GM21423 (cell line): ENCODE results near the gene ZMYM3.
A peak's percentile ranks its signal among the peaks of the same experiment; 100 is the strongest.
"Not testable (repeated sequence)": the region's sequence is repeated elsewhere in the genome, so short reads cannot be mapped to it uniquely, and the experiment has no call there.

Experiments
- ATAC-seq: cut with Tn5 transposase; IDR thresholded peaks from one replicate; pipeline ENCODE4 v1.9.1; 2021; ENCODE audit warnings: mild to moderate bottlenecking, moderate library complexity; ENCODE audit not compliant: unreplicated experiment

Gene ZMYM3

DNA sequence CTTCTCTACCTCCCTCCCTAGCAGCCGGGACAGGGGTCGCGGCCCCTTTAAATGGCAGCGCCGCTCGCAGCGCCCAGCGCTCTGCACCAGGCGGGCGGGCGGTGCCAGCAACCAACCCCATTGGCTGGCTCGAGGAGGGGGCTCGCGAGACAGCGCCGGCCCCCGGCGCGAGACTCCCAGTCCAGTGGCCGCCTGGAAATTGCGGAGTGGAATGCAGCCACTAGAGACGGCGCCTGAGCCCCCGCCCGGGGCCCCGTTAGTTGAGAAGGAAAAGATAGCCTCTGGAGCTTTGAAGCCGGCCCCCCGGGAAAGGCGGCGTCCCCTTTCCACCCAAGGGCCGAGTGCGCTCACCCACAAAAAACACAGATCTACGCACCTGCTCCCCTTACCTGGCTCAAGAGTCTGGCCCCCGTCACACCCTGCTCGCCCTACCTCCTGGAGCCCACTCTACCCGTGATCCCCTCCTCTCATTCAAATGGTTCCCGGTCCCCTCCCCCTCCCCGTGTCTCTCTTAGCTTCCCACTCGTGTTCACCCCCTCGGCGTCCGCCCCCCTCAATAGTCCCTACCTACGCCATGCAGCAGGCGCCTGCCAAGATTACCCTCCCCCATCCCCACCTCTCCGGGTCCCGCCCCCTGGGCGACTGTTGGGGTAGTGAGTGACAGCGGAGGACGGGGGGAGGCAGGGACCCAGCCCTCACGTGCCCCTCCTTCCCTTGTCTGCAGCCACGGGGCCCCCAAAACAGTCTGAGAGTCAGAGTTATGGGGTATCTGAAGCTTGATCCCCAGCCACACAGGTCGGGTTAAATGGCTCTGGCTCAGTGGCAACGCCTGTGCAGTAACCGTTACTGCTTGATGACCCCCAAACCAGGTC lies at the start of gene ZMYM3:
Gene ZMYM3, minus strand, starts transcription at position 49 of the 872 bp plus-strand sequence. CDS start 885 bp downstream, outside the sequence.
- ATAC-seq = peak; percentile 78

DNA sequence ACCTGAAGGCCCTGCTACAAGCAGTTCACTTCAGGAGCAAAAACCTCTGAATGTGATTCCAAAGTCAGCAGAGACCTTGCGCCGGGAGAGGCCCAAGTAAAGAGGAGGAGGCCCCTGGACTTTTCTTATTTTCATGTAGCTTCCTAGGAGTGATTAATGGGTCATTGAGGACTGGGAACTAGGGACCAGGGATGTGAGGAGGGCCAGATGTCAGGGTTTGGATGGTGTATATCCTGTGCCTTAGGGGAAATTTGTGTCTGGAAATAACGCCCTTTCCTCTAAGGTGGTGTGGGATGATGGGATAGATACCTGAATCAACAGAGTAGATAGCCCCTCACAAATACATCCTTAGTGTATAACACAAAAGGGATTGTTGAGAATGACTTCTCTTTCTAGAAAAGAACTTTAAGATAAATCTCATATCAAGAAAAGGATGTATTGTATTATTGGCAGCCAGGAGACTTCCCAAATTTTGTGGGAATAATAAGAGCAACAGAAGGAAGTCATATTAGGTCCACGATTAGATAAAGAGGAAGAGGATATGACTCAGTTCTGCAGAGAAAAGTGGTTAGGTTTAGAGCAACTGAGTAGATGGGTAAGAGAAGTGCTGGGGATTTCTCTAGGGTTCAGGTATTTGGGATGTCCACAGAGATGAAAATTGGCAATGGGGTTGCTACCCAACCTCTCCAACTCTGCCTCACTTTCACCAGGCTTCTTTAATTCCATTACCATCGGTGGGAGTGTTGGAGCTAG lies 48.7 kb upstream of the ZMYM3 start:
- ATAC-seq = no peak

DNA sequence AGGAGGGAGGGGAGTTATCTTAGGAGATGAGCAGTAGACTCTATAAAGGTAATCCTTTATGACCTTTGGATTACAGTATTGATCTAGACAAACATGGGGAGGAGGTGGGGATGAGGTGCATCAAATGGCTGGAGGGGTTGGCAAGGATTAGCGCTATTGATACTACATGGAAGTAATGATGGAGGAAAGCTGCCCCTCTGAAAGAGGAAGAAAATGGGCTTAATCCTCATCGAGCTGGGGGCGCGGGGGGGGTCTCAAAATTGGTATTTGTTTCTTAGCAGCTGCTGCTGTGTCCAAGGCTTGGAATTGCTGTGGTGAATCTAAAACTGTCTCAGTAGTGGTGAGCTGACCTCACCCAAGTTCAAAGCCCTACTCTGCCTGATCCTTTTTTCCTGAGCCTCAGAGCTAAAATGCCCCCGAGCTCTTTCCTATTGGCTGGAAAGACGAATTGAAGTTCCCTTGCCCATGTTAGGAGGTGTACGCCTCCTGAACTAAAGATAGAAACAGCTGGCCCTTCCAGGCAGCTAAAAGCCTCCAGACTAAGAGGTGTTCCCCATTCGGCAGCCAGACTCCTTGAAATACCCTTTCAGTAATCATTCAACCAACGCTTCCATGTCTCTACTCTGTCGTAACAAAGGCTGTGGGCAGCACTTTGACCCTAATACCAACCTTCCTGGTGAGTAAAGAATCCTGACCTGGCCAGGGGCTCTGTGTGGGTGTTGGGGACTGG lies 47.4 kb upstream of the ZMYM3 start, which contains the start of gene ITGB1BP2:
Gene ITGB1BP2, plus strand, starts transcription at position 556 of the 730 bp plus-strand sequence. Its CDS starts 57 bp downstream, at position 613.
- ATAC-seq = no peak

DNA sequence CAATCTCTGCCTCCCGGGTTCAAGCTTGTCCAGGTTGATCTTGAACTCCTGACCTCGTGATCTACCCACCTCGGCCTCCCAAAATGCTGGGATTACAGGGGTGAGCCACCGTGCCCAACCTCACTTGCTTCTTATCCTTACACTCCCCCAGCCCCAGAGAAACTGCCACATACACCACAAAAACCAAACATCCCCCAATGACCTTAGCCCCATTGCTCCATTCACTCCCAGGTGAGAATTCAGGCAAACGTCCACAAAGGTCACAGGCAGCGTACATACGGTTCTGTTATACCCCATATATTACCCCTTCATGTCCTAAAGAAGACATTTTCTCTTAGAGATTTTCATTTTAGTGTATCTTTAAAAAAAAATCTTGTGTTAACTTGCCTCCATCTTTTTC lies 46.6 kb upstream of the ZMYM3 start:
- ATAC-seq = not testable (repeated sequence)

DNA sequence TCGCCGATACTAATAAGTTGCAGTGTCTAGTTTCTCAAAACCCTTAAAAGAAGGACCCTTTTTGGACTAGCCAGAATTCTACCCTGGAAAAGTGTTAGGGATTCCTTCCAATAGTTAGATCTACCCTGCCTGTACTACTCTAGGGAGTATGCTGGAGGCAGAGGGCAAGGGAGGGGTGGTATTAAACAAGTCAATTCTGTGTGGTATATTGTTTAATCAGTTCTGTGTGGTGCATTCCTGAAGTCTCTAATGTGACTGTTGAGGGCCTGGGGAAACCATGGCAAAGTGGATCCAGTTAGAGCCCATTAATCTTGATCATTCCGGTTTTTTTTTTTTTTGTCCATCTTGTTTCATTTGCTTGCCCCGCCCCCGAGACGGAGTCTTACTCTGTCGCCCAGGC lies 46.1 kb upstream of the ZMYM3 start:
- ATAC-seq = not testable (repeated sequence)

DNA sequence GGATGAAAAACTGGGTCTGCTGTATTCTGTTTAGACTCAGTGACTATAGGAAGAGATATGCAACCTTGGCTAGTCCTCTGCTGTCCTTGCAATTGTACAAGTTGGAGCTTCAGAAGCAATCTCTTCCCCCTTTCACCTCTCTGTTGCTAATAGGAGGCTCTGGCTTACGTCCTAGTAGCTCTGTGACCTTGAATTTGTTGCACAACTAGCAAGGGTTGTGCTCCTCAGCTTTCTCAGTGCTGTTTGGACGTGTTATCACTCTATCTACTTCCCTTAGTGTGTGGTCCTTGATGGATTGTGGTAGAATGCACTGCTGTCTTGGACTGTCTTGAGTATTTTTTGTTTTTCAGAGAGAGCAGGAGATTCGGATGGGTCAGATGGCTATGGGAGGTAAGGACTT lies 44.2 kb upstream of the ZMYM3 start:
- no peak for ATAC-seq

DNA sequence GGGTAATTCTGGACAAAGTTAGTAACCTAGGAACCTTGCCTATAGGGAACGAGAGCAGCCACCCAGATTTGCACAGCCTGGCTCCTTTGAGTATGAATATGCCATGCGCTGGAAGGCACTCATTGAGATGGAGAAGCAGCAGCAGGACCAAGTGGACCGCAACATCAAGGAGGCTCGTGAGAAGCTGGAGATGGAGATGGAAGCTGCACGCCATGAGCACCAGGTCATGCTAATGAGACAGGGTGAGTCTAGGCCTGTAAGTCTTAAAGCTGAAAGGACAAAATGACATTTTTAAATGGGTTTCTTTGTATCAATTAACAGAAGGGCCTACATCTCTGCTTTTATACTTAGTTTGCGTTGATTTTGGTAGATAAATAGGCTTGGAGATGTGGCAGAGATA lies 42.9 kb upstream of the ZMYM3 start:
- ATAC-seq = no peak

DNA sequence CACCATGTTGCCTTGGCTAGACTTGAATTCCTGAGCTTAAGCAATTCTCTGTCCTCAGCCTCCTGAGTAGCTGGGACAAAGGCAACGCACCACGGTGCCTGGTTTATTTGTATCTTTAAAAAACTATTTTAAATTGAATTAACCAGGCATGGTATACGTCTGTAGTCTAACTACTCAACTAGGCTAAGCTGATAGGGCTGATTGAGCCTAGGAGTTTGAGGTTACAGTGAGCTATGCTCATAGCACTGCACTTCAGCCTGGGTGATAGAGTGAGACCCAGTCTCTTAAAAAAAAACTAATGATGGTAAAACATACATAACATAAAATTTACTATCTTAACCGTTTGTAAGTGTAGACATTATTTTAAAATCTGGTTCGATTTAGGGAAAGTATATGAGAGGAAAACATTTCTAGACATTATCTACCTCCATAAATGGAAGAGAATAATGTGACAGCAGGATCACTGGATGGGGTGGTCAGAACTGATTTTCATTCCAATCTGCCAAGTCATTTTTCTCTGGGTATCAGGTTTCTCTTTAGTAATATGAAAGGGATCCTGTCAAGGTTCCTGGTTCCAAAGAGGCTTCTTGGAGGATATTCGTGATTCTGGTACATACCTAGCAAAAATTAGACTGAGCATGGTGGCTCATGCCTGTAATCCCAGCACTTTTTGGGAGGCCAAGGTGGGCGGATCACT lies 38.9 kb upstream of the ZMYM3 start:
- no peak for ATAC-seq

DNA sequence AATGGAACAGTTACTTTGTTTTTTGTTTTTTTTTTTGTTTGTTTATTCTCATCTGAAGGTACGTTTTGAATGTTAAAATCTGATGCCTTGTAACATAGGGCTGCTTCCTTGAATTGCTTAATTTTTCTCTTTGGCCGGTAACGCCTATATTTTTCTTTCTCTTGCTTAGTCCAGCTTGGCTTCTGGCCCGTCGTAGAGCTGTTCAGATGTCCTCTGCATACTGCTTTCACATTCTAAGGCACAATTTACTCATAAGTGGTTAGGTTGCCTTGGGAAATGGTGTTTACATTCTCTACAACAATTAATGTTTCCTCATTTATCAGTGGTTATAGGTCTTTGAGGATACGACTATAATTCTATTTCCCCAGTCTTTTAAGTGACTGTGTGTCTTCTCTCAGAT lies 37.4 kb upstream of the ZMYM3 start:
- no peak for ATAC-seq

DNA sequence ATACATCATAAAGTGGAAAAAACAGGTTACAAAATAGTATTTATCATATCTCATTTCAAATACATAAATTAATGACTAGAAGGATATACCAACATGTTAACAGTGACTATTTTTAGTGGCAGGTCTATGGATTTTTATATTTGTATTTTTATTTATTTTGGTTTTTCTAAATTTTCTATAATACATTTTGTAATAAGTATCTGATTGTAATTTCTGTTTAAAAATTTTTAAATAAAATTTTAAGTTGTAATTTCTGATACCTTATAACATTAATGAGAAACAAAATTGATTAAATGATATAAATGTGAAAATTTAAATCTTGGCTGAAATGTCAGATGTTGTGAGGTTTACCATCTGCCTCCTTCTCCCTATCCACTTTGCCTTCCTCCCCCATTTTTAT lies 32.0 kb upstream of the ZMYM3 start:
- no peak for ATAC-seq

DNA sequence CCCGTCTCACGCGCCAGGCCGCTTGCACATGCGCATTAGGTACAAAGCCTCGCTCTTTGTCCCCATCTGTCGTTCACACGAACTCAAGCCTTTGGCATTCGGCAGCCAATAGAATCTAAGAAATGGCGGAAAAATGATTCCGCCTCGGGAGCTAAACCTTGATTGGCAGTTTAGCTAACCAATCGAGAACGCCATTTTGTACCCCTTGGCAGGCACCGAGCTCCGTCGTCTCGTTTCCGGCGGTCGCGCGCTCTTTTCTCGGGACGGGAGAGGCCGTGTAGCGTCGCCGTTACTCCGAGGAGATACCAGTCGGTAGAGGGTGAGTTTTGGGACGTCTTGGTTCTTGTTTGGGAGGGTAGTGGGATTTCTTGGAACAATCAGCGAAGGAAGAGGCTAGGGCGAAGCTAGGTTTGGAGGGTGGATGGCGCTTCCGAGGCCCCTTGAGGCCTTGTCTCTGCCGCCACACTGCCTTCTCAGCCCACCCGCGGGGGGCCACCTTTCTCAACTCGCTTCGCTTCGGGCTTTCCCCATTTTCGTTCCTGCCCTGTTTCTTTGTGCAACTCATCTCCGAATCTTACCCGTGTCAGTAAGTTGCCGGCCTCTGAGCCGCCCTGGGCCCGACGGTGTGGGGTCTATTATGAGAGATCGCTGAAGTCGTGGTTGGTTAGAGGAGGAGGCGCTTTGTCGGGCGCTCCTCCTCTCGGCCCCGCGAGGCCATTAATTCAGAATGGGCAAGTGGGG lies 29.6 kb upstream of the ZMYM3 start, which contains the start of gene NONO:
Gene NONO, plus strand, starts transcription at position 233 of the 741 bp plus-strand sequence. CDS start 7,003 bp downstream, outside the sequence.
- peak; percentile 85 for ATAC-seq

DNA sequence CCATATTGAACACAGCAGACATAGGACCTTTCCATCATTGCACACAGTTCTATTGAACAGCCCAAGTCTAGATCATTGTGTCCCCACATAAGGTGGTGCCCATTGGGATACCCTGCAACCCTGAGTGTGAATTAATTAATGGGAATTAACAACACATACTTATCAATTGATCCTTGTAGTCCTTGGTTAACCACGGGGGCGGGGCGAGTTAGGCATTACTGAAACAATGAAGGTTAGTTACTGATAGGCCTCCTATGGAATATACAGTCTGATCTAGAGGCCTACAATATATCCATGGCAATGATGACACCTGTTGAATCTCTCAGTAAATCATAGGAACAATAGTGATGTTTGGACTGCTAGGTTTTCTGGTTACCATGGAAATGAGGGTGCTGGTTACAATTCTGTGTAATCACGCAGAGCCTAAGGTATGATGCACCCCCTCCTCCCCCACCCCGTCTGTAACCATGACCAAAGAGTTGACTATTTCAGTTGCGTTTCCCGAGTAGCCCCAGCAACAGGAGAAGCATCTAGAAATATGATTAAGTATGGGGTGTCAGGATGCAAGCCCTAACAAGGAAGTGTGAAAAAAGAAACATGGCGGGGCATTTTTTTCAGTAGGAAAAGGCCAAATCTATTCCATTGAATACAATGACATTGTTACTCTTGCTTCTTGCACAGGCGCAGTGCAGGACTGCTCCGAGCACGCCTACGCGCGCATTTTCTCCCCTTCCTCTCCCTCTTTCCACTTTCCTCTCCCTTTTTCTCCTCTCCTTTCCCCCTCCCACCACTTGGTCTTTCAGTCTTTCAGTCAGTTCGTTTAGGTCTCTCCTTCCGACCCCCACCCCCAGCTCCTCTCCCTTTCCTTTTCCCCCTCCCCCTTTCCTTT lies 28.8 kb upstream of the ZMYM3 start:
- ATAC-seq = peak; percentile 18

DNA sequence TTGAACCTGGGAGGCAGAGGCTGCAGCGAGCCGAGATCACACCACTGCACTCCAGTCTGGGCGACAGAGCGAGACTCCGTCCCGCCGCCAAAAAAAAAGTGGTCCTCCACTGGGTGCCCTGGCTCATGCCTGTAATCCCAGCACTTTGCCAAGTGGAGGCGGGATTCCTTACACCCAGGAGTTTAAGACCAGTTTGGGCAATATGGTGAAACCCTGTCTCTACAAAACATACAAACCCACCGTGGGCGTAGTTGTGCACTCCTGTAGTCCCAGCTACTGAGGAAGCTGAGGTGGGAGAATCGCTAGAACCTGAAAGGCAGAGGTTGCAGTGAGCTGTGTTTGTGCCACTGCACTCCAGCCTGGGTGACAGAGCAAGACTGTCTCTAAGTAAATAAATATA lies 27.4 kb upstream of the ZMYM3 start:
- not testable (repeated sequence) for ATAC-seq

DNA sequence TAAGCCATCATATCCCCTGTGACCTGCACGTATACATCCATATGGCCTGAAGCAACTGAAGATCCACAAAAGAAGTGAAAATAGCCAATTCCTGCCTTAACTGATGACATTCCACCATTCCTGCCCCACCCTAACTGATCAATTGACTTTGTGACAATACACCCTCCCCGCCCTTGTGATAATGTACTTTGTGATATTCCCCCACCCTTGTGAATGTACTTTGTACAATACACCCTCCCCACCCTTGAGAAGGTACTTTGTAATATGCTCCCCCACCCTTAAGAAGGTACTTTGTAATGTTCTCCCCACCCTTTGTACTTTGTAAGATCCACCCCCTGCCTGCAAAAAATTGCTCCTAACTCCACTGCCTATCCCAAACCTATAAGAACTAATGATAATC lies 18.4 kb upstream of the ZMYM3 start:
- ATAC-seq = not testable (repeated sequence)

DNA sequence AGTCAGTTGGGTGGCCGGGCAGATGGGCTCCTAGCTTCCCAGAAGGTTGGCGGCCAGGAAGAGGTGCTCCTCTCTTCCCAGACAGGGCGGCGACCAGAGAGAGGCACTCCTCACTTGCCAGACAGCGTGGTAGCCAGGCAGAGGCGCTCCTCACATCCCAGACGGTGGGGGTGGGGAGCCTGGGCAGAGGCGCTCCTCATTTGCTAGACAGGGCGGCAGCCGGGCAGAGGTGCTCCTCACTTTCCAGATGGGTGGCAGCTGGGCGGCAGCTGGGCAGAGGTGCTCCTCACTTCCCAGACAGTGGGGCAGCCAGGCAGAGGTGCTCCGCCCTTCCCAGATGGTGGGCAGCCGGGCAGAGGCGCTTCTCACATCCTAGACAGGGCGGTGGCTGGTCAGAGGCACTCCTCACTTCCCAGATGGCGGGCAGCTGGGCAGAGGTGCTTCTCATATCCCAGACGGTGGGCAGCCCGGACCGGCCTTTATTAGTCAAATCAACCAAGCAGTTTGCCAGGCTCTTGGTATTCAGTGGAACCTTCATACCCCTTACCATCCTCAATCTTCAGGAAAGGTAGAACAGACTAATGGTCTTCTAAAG lies 16.0 kb upstream of the ZMYM3 start:
- ATAC-seq = no peak

DNA sequence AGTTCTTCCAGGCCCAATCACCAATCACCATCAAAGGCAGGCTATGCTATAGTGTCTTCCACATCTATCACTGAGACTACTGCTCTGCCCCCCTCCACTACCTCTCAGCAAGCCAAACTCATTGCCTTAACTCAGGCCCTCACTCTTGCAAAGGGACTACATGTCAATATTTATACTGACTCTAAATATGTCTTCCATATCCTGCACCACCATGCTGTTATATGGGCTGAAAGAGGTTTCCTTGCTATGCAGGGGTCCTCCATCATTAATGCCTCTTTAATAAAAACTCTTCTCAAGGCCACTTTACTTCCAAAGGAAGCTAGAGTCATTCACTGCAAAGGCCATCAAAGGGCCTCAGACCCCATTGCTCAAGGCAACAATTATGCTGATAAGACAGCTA lies 14.7 kb upstream of the ZMYM3 start:
- not testable (repeated sequence) for ATAC-seq

DNA sequence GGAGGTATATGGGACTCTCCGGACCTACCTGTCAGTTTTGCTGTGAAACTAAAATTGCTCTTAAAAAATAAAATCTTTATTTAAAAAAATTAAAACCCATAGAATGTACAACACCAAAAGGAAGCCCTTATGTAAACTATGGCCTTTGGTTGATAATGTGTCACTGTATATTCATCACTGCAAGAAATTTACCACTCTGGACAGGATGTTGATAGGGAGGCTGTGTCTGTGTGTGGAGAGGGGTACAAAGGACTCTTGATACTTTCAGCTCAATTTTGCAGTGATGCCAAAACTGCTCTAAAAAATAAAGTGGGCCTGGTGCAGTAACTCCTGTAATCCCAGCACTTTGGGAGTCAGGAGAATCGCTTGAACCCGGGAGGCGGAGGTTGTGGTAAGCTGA lies 2.9 kb upstream of the ZMYM3 start:
- ATAC-seq = no peak

DNA sequence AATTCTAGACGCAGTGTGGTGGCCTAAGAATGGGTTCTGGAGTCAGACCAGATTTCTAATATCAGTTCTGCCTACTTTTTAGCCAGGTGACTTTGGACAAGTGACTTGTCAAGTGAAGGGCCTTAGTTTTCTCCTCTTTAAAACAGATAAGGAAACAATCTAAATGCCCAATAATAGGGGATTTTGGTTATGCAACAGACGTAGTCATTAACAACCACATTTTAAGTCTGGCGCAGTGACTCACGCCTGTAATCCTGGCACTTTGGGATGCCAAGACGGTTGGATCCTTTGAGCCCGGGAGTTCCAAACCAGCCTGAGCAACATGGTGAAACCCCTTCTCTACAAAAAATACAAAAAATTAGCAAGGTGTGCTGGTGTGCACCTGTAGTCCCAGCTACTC lies 2.1 kb upstream of the ZMYM3 start:
- ATAC-seq = no peak
